ENCODE results near the gene COL4A2.

COL4A2 gene

GRCh38 chr13:110294146-110294545 lies 12.9 kb upstream of the COL4A2 start:
- Mint-ChIP-seq H3K4me3 (no peak overlapping the region), H3K4me1 (no peaks in the 10 kb centered on the region), H3K27me3 (peaks cover 16% of the 10 kb centered on the region), H3K36me3 (no peaks in the 10 kb centered on the region), H3K9me3 (no peaks in the 10 kb centered on the region), H3K27ac (no peak overlapping the region)

- H3K9me3 Mint-ChIP-seq, result no peaks in the 10 kb centered on the region
- H3K27me3 Mint-ChIP-seq, result peaks cover 16% of the 10 kb centered on the region
- no peaks in the 10 kb centered on the region for H3K4me1 Mint-ChIP-seq
- no peaks in the 10 kb centered on the region for H3K36me3 Mint-ChIP-seq
- no peak overlapping the region for H3K27ac Mint-ChIP-seq
- no peak overlapping the region for H3K4me3 Mint-ChIP-seq
Observed at GRCh38 chr13:110294622-110295021, 12.5 kb upstream of the COL4A2 start.

GRCh38 chr13:110297011-110297410 lies 10.1 kb upstream of the COL4A2 start:
- Mint-ChIP-seq H3K4me3 (no peak overlapping the region), H3K27ac (no peak overlapping the region), H3K36me3 (no peaks in the 10 kb centered on the region), H3K27me3 (peaks cover 27% of the 10 kb centered on the region), H3K4me1 (no peaks in the 10 kb centered on the region), H3K9me3 (no peaks in the 10 kb centered on the region)

- H3K36me3 Mint-ChIP-seq, result no peaks in the 10 kb centered on the region
- peaks cover 28% of the 10 kb centered on the region for H3K27me3 Mint-ChIP-seq
- H3K9me3 Mint-ChIP-seq, result no peaks in the 10 kb centered on the region
Observed at GRCh38 chr13:110297766-110298504, 9.1 kb upstream of the COL4A2 start.

GRCh38 chr13:110298505-110299282 lies 8.4 kb upstream of the COL4A2 start:
- no peak overlapping the region for H3K4me3 Mint-ChIP-seq
- H3K9me3 Mint-ChIP-seq, result no peaks in the 10 kb centered on the region
- no peak overlapping the region for H3K27ac Mint-ChIP-seq
- peaks cover 30% of the 10 kb centered on the region for H3K27me3 Mint-ChIP-seq
- H3K36me3 Mint-ChIP-seq, result no peaks in the 10 kb centered on the region
- H3K4me1 Mint-ChIP-seq, result no peaks in the 10 kb centered on the region

More at GRCh38 chr13:110297766-110298504, 9.1 kb upstream of the COL4A2 start:
- Mint-ChIP-seq H3K4me3 (no peak overlapping the region), H3K27ac (no peak overlapping the region), H3K4me1 (no peaks in the 10 kb centered on the region)

- peaks cover 34% of the 10 kb centered on the region for H3K27me3 Mint-ChIP-seq
- H3K27ac Mint-ChIP-seq, result no peak overlapping the region
- H3K36me3 Mint-ChIP-seq, result no peaks in the 10 kb centered on the region
- no peak overlapping the region for H3K4me3 Mint-ChIP-seq
- no peaks in the 10 kb centered on the region for H3K4me1 Mint-ChIP-seq
- no peaks in the 10 kb centered on the region for H3K9me3 Mint-ChIP-seq
Observed at GRCh38 chr13:110299283-110299840, 7.7 kb upstream of the COL4A2 start.

- no peaks in the 10 kb centered on the region for H3K36me3 Mint-ChIP-seq
Observed at GRCh38 chr13:110300090-110300815, 6.8 kb upstream of the COL4A2 start.

GRCh38 chr13:110301083-110301482 lies 6.0 kb upstream of the COL4A2 start:
- Mint-ChIP-seq H3K27ac (no peak overlapping the region), H3K4me1 (peaks cover 4% of the 10 kb centered on the region), H3K36me3 (no peaks in the 10 kb centered on the region), H3K9me3 (no peaks in the 10 kb centered on the region), H3K27me3 (peaks cover 43% of the 10 kb centered on the region), H3K4me3 (no peak overlapping the region)

More at GRCh38 chr13:110300090-110300815, 6.8 kb upstream of the COL4A2 start:
- H3K9me3 Mint-ChIP-seq, result no peaks in the 10 kb centered on the region
- H3K27ac Mint-ChIP-seq, result no peak overlapping the region
- H3K4me3 Mint-ChIP-seq, result no peak overlapping the region
- no peaks in the 10 kb centered on the region for H3K4me1 Mint-ChIP-seq
- peaks cover 40% of the 10 kb centered on the region for H3K27me3 Mint-ChIP-seq

- peaks cover 40% of the 10 kb centered on the region for H3K27me3 Mint-ChIP-seq
- no peak overlapping the region for H3K4me3 Mint-ChIP-seq
- no peaks in the 10 kb centered on the region for H3K36me3 Mint-ChIP-seq
- H3K9me3 Mint-ChIP-seq, result no peaks in the 10 kb centered on the region
- H3K27ac Mint-ChIP-seq, result no peak overlapping the region
- peaks cover 4% of the 10 kb centered on the region for H3K4me1 Mint-ChIP-seq
Observed at GRCh38 chr13:110301606-110302553, 5.2 kb upstream of the COL4A2 start.

- Mint-ChIP-seq H3K27ac (no peak overlapping the region), H3K27me3 (peaks cover 39% of the 10 kb centered on the region)
Observed at GRCh38 chr13:110302997-110303396, 4.1 kb upstream of the COL4A2 start.

GRCh38 chr13:110303644-110304043 lies 3.4 kb upstream of the COL4A2 start:
- Mint-ChIP-seq H3K4me1 (peaks cover 8% of the 10 kb centered on the region), H3K27me3 (peaks cover 43% of the 10 kb centered on the region), H3K27ac (no peak overlapping the region), H3K36me3 (no peaks in the 10 kb centered on the region), H3K9me3 (no peaks in the 10 kb centered on the region), H3K4me3 (no peak overlapping the region)

More at GRCh38 chr13:110302997-110303396, 4.1 kb upstream of the COL4A2 start:
- no peaks in the 10 kb centered on the region for H3K36me3 Mint-ChIP-seq
- H3K9me3 Mint-ChIP-seq, result no peaks in the 10 kb centered on the region
- H3K4me3 Mint-ChIP-seq, result no peak overlapping the region
- peaks cover 5% of the 10 kb centered on the region for H3K4me1 Mint-ChIP-seq

- Mint-ChIP-seq H3K27me3 (peaks cover 45% of the 10 kb centered on the region), H3K4me3 (no peak overlapping the region), H3K36me3 (no peaks in the 10 kb centered on the region)
Observed at GRCh38 chr13:110304256-110304655, 2.8 kb upstream of the COL4A2 start.

GRCh38 chr13:110305001-110305400 lies 2.1 kb upstream of the COL4A2 start:
- H3K4me3 Mint-ChIP-seq, result no peak overlapping the region
- H3K4me1 Mint-ChIP-seq, result peaks cover 8% of the 10 kb centered on the region
- H3K27me3 Mint-ChIP-seq, result peaks cover 46% of the 10 kb centered on the region
- no peaks in the 10 kb centered on the region for H3K36me3 Mint-ChIP-seq
- no peaks in the 10 kb centered on the region for H3K9me3 Mint-ChIP-seq
- no peak overlapping the region for H3K27ac Mint-ChIP-seq

More at GRCh38 chr13:110304256-110304655, 2.8 kb upstream of the COL4A2 start:
- Mint-ChIP-seq H3K4me1 (peaks cover 8% of the 10 kb centered on the region), H3K9me3 (no peaks in the 10 kb centered on the region), H3K27ac (no peak overlapping the region)

- Mint-ChIP-seq H3K27ac (no peak overlapping the region), H3K4me3 (no peak overlapping the region), H3K9me3 (no peaks in the 10 kb centered on the region), H3K36me3 (no peaks in the 10 kb centered on the region), H3K4me1 (peaks cover 8% of the 10 kb centered on the region), H3K27me3 (peaks cover 46% of the 10 kb centered on the region)
Observed at GRCh38 chr13:110305544-110305943, 1.5 kb upstream of the COL4A2 start.
